NCI-H128 (cell line): ENCODE data around the gene SEMA3B.
"Not testable (repeated sequence)": the region's sequence is repeated elsewhere in the genome, so short reads cannot be mapped to it uniquely, and the experiment has no call there.

ENCODE experiments used
- DNase-seq: peaks from one replicate; lab custom pipeline; 2025; ENCODE audit not compliant: unreplicated experiment; lab: John Stamatoyannopoulos, UW

The SEMA3B gene

GRCh38 chr3:50258029-50258680, 10.8 kb upstream of the SEMA3B start:
- DNase-seq = no peak

- no peak for DNase-seq
Measured at GRCh38 chr3:50258979-50259378, 10.0 kb upstream of the SEMA3B start.

- no peak for DNase-seq
Measured at GRCh38 chr3:50259432-50260026, 9.4 kb upstream of the SEMA3B start.

- DNase-seq = no peak
Measured at GRCh38 chr3:50260027-50260941, 8.7 kb upstream of the SEMA3B start.

- no peak for DNase-seq
Measured at GRCh38 chr3:50260942-50261441, 8.0 kb upstream of the SEMA3B start.

GRCh38 chr3:50261505-50261904, 7.4 kb upstream of the SEMA3B start:
- DNase-seq = no peak

GRCh38 chr3:50262200-50262599, 6.7 kb upstream of the SEMA3B start:
- DNase-seq = not testable (repeated sequence)

GRCh38 chr3:50262778-50263177, 6.2 kb upstream of the SEMA3B start:
- DNase-seq = no peak

- DNase-seq = no peak
Measured at GRCh38 chr3:50263478-50264382, 5.2 kb upstream of the SEMA3B start.

- DNase-seq = no peak
Measured at GRCh38 chr3:50264383-50264963, 4.5 kb upstream of the SEMA3B start.

GRCh38 chr3:50264964-50265485, 3.9 kb upstream of the SEMA3B start:
- DNase-seq = no peak

GRCh38 chr3:50265571-50265970, 3.4 kb upstream of the SEMA3B start:
- no peak for DNase-seq

- no peak for DNase-seq
Measured at GRCh38 chr3:50266017-50266416, 2.9 kb upstream of the SEMA3B start.

GRCh38 chr3:50266836-50267235, 2.1 kb upstream of the SEMA3B start:
- DNase-seq = no peak

- DNase-seq = no peak
Measured at GRCh38 chr3:50267280-50267913, 1.6 kb upstream of the SEMA3B start.

- no peak for DNase-seq
Measured at GRCh38 chr3:50268276-50268675, 671 bp upstream of the SEMA3B start.

GRCh38 chr3:50269460-50269859, 513 bp downstream of the SEMA3B start:
- DNase-seq = no peak

GRCh38 chr3:50269977-50270413, 1.0 kb downstream of the SEMA3B start:
- DNase-seq = no peak

- no peak for DNase-seq
Measured at GRCh38 chr3:50270422-50271224, 1.7 kb downstream of the SEMA3B start.
